Esophagus squamous epithelium (tissue), 5 donors: Measurements from ENCODE around the gene TULP3. TPM values are rescaled to one million over a fixed set of nuclear protein-coding genes. Genes with fewer than 3 reads are reported as not detected.
A peak's percentile ranks its signal among the peaks of the same experiment; 100 is the strongest.

Source experiments
- DNase-seq: peaks from one replicate; lab custom pipeline; 2025; lab: John Stamatoyannopoulos, UW
- H3K27ac ChIP-seq, 4 donors: fragments of 200-600 bp; sonication (generic); one replicate each; pipeline ENCODE4 v1.5.1; 2016 to 2019; ENCODE audit warnings: mild to moderate bottlenecking in 1 of 4
- H3K27me3 ChIP-seq, 4 donors: fragments of 200-600 bp; sonication (generic); 1 replicate in 3 of 4; 2 replicates in 1 of 4; pipeline versions ENCODE4 v1.5.1 to v1.6.0; 2017 to 2021; ENCODE audit warnings: antibody characterized with exemption in 1 of 4
- H3K36me3 ChIP-seq, 3 donors: fragments of 200-600 bp; sonication (generic); one replicate each; pipeline ENCODE4 v1.5.1; 2016 to 2019
- H3K4me1 ChIP-seq, 3 donors: fragments of 200-600 bp; sonication (generic); one replicate each; pipeline ENCODE4 v1.5.1; 2017 to 2019
- H3K4me3 ChIP-seq, 4 donors: fragments of 200-600 bp; sonication (generic); 1 replicate in 3 of 4; 2 replicates in 1 of 4; pipeline ENCODE4 v1.5.1; 2016 to 2019; ENCODE audit warnings: mild to moderate bottlenecking in 2 of 4, moderate library complexity in 1 of 4
- H3K9me3 ChIP-seq, 3 donors: fragments of 200-600 bp; sonication (generic); one replicate each; pipeline ENCODE4 v1.5.1; 2016 to 2019
- CTCF ChIP-seq, 6 experiments: fragments of 450-650 bp in 4 of 6; fragments of 200-600 bp in 2 of 6; sonication (generic) in 2 of 6; IDR thresholded peaks; one replicate each; pipeline ENCODE4 v1.5.1; 2016 to 2019; ENCODE audit warnings: antibody characterized with exemption in 6 of 6, mild to moderate bottlenecking in 4 of 6, moderate library complexity in 4 of 6
- POLR2A ChIP-seq, 4 donors: fragments of 450-650 bp; IDR thresholded peaks; one replicate each; pipeline ENCODE4 v1.6.1; 2017; ENCODE audit warnings: antibody characterized with exemption in 4 of 4, mild to moderate bottlenecking in 4 of 4, moderate library complexity in 3 of 4
- WGBS, 2 donors: methylation state at CpG; one replicate each; pipeline ENCODE4 v1.1.5; 2018; 5-methylcytosine and 5-hydroxymethylcytosine counted together
- intact Hi-C: fragments of 100-400 bp; cut with DNase I; formaldehyde crosslinking; loops from one replicate; pipeline ENCODE4 v1.15.0; 2022
- total RNA-seq, 4 donors: library from RNA; depleted of rRNA; stranded (reverse); fragments of >200 nt; gene quantifications; one replicate each; pipeline ENCODE4 v1.1.0, GENCODE V29; 2016
- donor health status: DM: yes; HTN: yes; CAD: no.

The TULP3 gene
- total RNA-seq, 4 donors from 2014 or later = 13.1 to 26.1 (median 19.8) TPM

DNA sequence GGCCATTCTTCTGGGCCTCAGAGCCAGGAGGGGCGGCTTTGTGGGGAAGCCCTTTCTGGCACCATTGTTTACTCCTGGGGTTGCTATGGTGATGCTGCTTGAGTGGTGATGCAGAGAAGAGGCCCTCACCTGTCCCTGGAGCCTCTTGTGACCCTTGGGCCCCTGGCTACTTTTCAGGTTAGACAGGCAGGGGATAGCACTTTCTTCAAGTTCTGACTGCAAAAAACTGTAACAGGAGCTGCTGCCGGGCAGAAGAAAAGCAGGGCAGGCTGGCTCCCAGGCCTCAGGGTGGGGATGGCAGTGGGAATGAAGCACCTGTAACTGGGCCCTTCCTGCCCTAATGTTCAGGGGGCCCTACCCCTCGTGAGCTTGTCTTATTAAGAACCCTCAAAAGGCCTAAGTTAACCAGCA is 33.7 kb upstream of the TULP3 start, which contains the start of gene TEX52:
TSS of gene TEX52 (minus strand) at position 19 of the 411 bp plus-strand sequence. CDS start at position 6, 13 bp downstream.
- Histone ChIP-seq H3K36me3 (peaks cover 0 to 37% (median 3%) of the 10 kb centered on the region in 3 donors), H3K27ac (no peak within 1 kb of the TSS), H3K9me3 (no peaks in the 10 kb centered on the region), H3K4me3 (no peak within 1 kb of the TSS), H3K4me1 (peaks cover 0 to 4% (median 0%) of the 10 kb centered on the region in 3 donors), H3K27me3 (no peaks in the 10 kb centered on the region)
- WGBS, 2 donors = 79% methylated on average over 3 of the region's 3 CpGs; no CpG with 5 or more reads in 1 of the 2 donors
- no peak for TF ChIP-seq POLR2A (IDR thresholded peaks at IDR 0.05)
- no peak for TF ChIP-seq CTCF (IDR thresholded peaks at IDR 0.05)
- no peak for DNase-seq
- intact Hi-C loops = loop anchor here (10.0 kb wide), 1 partner anchor 178 kb away; no protein-coding TSS in a partner anchor

DNA sequence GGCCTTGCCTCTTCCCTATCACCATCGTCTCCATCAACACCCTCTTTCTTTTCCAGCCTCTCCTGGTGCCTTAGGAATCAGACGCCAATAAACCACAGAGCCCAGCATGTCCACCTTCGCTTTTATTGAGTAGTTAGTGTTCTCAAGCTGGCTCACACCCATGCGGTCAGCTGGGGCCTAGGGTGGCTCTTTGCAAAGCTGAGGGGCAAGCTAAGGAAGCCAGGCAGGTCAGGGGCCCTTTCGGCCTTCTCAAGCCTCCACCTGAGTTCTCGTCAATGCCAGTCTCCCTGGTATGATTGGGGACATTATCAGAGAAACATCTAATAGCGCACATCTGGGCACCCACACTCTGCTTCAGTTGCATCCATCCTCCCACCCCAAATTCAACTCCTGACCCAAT is 33.1 kb upstream of the TULP3 start:
- Histone ChIP-seq H3K27me3 (no peaks in the 10 kb centered on the region), H3K27ac (no peak overlapping the region), H3K36me3 (peaks cover 0 to 37% (median 3%) of the 10 kb centered on the region in 3 donors), H3K4me1 (peaks cover 0 to 4% (median 0%) of the 10 kb centered on the region in 3 donors), H3K9me3 (no peaks in the 10 kb centered on the region), H3K4me3 (no peak overlapping the region)
- WGBS, 2 donors = 93 to 95% methylated on average over 4 to 7 of the region's 7 CpGs
- no peak for DNase-seq
- intact Hi-C loops = loop anchor here (10.0 kb wide), 1 partner anchor 177 kb away; no protein-coding TSS in a partner anchor
- TF ChIP-seq CTCF (IDR thresholded peaks at IDR 0.05) (no peak), POLR2A (IDR thresholded peaks at IDR 0.05) (no peak)

DNA sequence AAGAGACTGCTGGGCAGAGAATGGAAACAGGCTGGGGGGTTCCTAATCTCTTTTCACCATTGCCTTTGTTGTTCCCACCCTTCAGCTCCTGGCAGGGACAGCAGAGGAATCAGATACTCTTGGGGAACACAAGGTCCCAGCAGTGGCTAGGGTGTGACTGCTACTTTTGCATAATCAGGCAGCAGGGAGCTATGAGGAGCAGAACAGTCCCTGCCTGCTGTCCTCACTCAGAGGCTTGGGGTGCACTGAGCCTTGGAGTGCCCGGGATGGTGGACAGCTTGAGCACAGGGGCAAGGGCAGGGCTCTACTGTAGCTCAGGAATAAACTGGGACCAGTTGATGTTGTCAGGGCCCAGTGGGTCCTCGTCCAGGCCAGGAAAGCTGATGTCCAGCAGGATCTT is 32.4 kb upstream of the TULP3 start:
- intact Hi-C loops = loop anchor here (10.0 kb wide), 1 partner anchor 176 kb away; no protein-coding TSS in a partner anchor
- H3K27ac ChIP-seq = peak overlapping the region in 2 of 4 donors; percentile 36 to 39

DNA sequence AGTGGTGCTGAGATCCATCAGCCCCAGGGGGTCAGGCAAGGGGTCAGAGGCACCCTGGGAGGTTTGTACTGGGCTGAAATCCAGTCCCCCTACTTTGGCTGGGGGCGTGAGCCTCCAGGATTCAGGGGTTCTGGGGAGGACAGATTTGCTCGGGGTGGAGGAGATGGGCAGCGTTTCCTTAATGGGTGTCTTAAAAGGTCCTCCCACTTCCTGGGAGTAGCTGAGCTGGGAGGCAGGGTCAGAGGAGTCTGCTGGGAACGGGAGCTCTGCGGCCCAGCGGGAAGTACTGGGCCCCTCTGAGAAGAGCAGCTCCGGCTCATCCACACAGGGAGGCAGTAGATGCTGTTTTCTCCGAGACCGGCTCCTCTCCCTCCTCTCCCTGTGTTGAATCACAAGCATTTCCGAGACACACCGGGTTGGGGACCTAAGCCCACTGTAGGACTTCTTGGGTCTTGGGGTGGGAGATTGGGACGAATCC is 31.7 kb upstream of the TULP3 start:
- Histone ChIP-seq H3K9me3 (no peaks in the 10 kb centered on the region), H3K27ac (peak overlapping the region in 2 of 4 donors; percentile 36 to 39), H3K4me3 (no peak overlapping the region), H3K4me1 (no peaks in the 10 kb centered on the region), H3K27me3 (no peaks in the 10 kb centered on the region), H3K36me3 (peaks cover 0 to 50% (median 7%) of the 10 kb centered on the region in 3 donors)
- intact Hi-C loops = loop anchor here (10.0 kb wide), 1 partner anchor 176 kb away; no protein-coding TSS in a partner anchor
- 65 to 100% methylated on average over 1 to 7 of the region's 12 CpGs for WGBS, 2 donors
- no peak for DNase-seq
- TF ChIP-seq POLR2A (IDR thresholded peaks at IDR 0.05) (no peak), CTCF (IDR thresholded peaks at IDR 0.05) (no peak)

More for the DNA sequence above, 32.4 kb upstream of the TULP3 start:
- DNase-seq = no peak
- Histone ChIP-seq H3K27me3 (no peaks in the 10 kb centered on the region), H3K36me3 (peaks cover 0 to 44% (median 3%) of the 10 kb centered on the region in 3 donors), H3K4me1 (peaks cover 0 to 4% (median 0%) of the 10 kb centered on the region in 3 donors), H3K9me3 (no peaks in the 10 kb centered on the region), H3K4me3 (no peak overlapping the region)
- WGBS, 2 donors = 100% methylated on average over 1 of the region's 2 CpGs; no CpG with 5 or more reads in 1 of the 2 donors
- no peak for TF ChIP-seq POLR2A (IDR thresholded peaks at IDR 0.05)
- no peak for TF ChIP-seq CTCF (IDR thresholded peaks at IDR 0.05)

GRCh38 chr12:2860170-2860569 is 30.5 kb upstream of the TULP3 start:
- Histone ChIP-seq H3K4me3 (no peak overlapping the region), H3K27me3 (no peaks in the 10 kb centered on the region), H3K4me1 (no peaks in the 10 kb centered on the region), H3K36me3 (peaks cover 0 to 55% (median 7%) of the 10 kb centered on the region in 3 donors), H3K9me3 (no peaks in the 10 kb centered on the region), H3K27ac (no peak overlapping the region)
- TF ChIP-seq POLR2A (IDR thresholded peaks at IDR 0.05) (no peak), CTCF (IDR thresholded peaks at IDR 0.05) (no peak)
- DNase-seq = no peak
- intact Hi-C loops = no loop called here
